Neural cell (in vitro differentiated cells): ENCODE measurements around the gene MIAT. TPM values are rescaled to one million over a fixed set of nuclear protein-coding genes. Genes with fewer than 3 reads are reported as not detected.

Experiments
- H2AFZ ChIP-seq: fragments of 200-600, 300-800 bp; sonication (generic), shearing (Covaris generic); 2 replicates; pipeline ENCODE4 v1.6.0; 2014; ENCODE audit warnings: low read depth, mild to moderate bottlenecking, antibody characterized with exemption, low read length, moderate library complexity
- H3F3A ChIP-seq: fragments of 200-600 bp; shearing (Covaris generic); 2 replicates; pipeline ENCODE4 v1.6.1; 2016; ENCODE audit warnings: mild to moderate bottlenecking, moderate library complexity, mixed read lengths, antibody characterized with exemption, low read length; ENCODE audit not compliant: insufficient read depth, poor library complexity, severe bottlenecking
- H3K27ac ChIP-seq: fragments of 200-600, 300-800 bp; sonication (generic), shearing (Covaris generic); 2 replicates; pipeline ENCODE4 v1.5.1; 2014; ENCODE audit warnings: mild to moderate bottlenecking, low read length, moderate library complexity
- H3K27me3 ChIP-seq: fragments of 300-800, 200-600 bp; sonication (generic), shearing (Covaris generic); 2 replicates; pipeline ENCODE4 v1.6.0; 2014; ENCODE audit warnings: mild to moderate bottlenecking, low read depth, low read length, moderate library complexity; ENCODE audit not compliant: insufficient read depth
- H3K36me3 ChIP-seq: fragments of 300-800, 200-600 bp; sonication (generic), shearing (Covaris generic); 2 replicates; pipeline ENCODE4 v1.5.1; 2014; ENCODE audit warnings: mild to moderate bottlenecking, antibody characterized with exemption, low read length, moderate library complexity; ENCODE audit not compliant: insufficient read depth
- H3K4me2 ChIP-seq: fragments of 300-800, 200-600 bp; sonication (generic), shearing (Covaris generic); 2 replicates; pipeline ENCODE4 v1.6.0; 2014; ENCODE audit warnings: mild to moderate bottlenecking, low read length
- H3K4me3 ChIP-seq: fragments of 300-800, 200-600 bp; sonication (generic), shearing (Covaris generic); 2 replicates; pipeline ENCODE4 v1.5.1; 2014; ENCODE audit warnings: mild to moderate bottlenecking, low read length, moderate library complexity
- H3K79me2 ChIP-seq: fragments of 200-600 bp; shearing (Covaris generic); replicated peaks from 2 replicates; pipeline ENCODE4 v1.6.0; 2014; ENCODE audit warnings: mild to moderate bottlenecking, low read length, moderate library complexity; ENCODE audit not compliant: insufficient read depth
- H3K9ac ChIP-seq: fragments of 300-800, 200-600 bp; sonication (generic), shearing (Covaris generic); 2 replicates; pipeline ENCODE4 v1.6.1; 2016; ENCODE audit warnings: mild to moderate bottlenecking, low read length, mixed read lengths
- H3K9me2 ChIP-seq: fragments of 200-600 bp; shearing (Covaris generic); 2 replicates; pipeline ENCODE4 v1.6.1; 2016; ENCODE audit warnings: mild to moderate bottlenecking, low read length, mixed read lengths; ENCODE audit not compliant: insufficient read depth
- H3K9me3 ChIP-seq: fragments of 200-600, 300-800 bp; sonication (generic), shearing (Covaris generic); 2 replicates; pipeline ENCODE4 v1.6.1; 2016; ENCODE audit warnings: mild to moderate bottlenecking, mixed run types, low read length, moderate library complexity, mixed read lengths
- H4K20me1 ChIP-seq: fragments of 200-600 bp; shearing (Covaris generic); 2 replicates; pipeline ENCODE4 v1.6.1; 2016; ENCODE audit warnings: mild to moderate bottlenecking, mixed run types; ENCODE audit not compliant: insufficient read depth
- CTCF ChIP-seq: fragments of 450-650 bp; IDR thresholded peaks from 2 replicates; pipeline ENCODE4 v1.5.1; 2014; ENCODE audit warnings: antibody characterized with exemption, mild to moderate bottlenecking, moderate library complexity; ENCODE audit not compliant: poor library complexity, severe bottlenecking
- EP300 ChIP-seq: fragments of 450-650 bp; conservative IDR thresholded peaks from 2 replicates; pipeline ENCODE4 v1.6.1; 2014; ENCODE audit warnings: antibody characterized with exemption, mild to moderate bottlenecking, moderate library complexity; ENCODE audit not compliant: poor library complexity, severe bottlenecking
- EZH2 ChIP-seq: fragments of 200-600, 300-800 bp; shearing (Covaris generic), sonication (generic); IDR thresholded peaks from 2 replicates; pipeline ENCODE4 v1.6.1; 2014; ENCODE audit warnings: antibody characterized with exemption, low read length, borderline replicate concordance, mild to moderate bottlenecking; ENCODE audit not compliant: insufficient read depth, poor library complexity, severe bottlenecking
- MXI1 ChIP-seq: fragments of 450-650 bp; conservative IDR thresholded peaks from 2 replicates; pipeline ENCODE4 v1.6.1; 2014; ENCODE audit warnings: antibody characterized with exemption, mild to moderate bottlenecking; ENCODE audit not compliant: poor library complexity, severe bottlenecking
- POLR2AphosphoS5 ChIP-seq: IDR thresholded peaks from 2 replicates; pipeline ENCODE4 v1.6.1; 2012
- RAD21 ChIP-seq: fragments of 450-650 bp; conservative IDR thresholded peaks from 2 replicates; pipeline ENCODE4 v1.6.1; 2014; ENCODE audit warnings: antibody characterized with exemption, mild to moderate bottlenecking, moderate library complexity
- SMC3 ChIP-seq: fragments of 450-650 bp; conservative IDR thresholded peaks from 2 replicates; pipeline ENCODE4 v1.6.1; 2014; ENCODE audit warnings: antibody characterized with exemption, mild to moderate bottlenecking, moderate library complexity; ENCODE audit not compliant: poor library complexity
- TAF1 ChIP-seq: IDR thresholded peaks from 2 replicates; pipeline ENCODE4 v1.6.1; 2012; ENCODE audit warnings: low read depth
- polyA plus RNA-seq: library from polyadenylated mRNA; depleted of rRNA; stranded (reverse); fragments of >200 nt; gene quantifications from 2 replicates; pipeline ENCODE4 v1.2.3, GENCODE V29; 2014
- TF ChIP-seq, protein P1 (sequence below): IDR thresholded peaks from 2 replicates; pipeline ENCODE4 v1.6.1; 2012; ENCODE audit warnings: borderline replicate concordance

MIAT gene
- polyA plus RNA-seq, 1 donor from 2014 or later = 529 TPM

GRCh38 chr22:26718905-26719304 lies 61.5 kb downstream of the MIAT start:
- Histone ChIP-seq H3K4me3 (no peak overlapping the region), H3K27me3 (no peaks in the 10 kb centered on the region), H3K79me2 (no peaks in the 10 kb centered on the region), H3K9me3 (no peaks in the 10 kb centered on the region), H3F3A (no peaks in the 10 kb centered on the region), H4K20me1 (no peaks in the 10 kb centered on the region), H3K4me2 (no peak overlapping the region), H2AFZ (no peak overlapping the region), H3K36me3 (no peaks in the 10 kb centered on the region), H3K27ac (no peak overlapping the region), H3K9ac (no peak overlapping the region), H3K9me2 (no peaks in the 10 kb centered on the region)
- no peak for TF ChIP-seq POLR2AphosphoS5
- TF ChIP-seq RAD21 = no peak

- H3K9ac ChIP-seq = no peak overlapping the region
- H3K9me2 ChIP-seq = no peaks in the 10 kb centered on the region
- no peaks in the 10 kb centered on the region for H3K79me2 ChIP-seq
- no peaks in the 10 kb centered on the region for H3K36me3 ChIP-seq
- H3K9me3 ChIP-seq = no peaks in the 10 kb centered on the region
- H4K20me1 ChIP-seq = no peaks in the 10 kb centered on the region
- no peaks in the 10 kb centered on the region for H3K27me3 ChIP-seq
- H2AFZ ChIP-seq = no peak overlapping the region
- TF ChIP-seq MXI1 (no peak), SMC3 (no peak), EZH2 (no peak), RAD21 (no peak), EP300 (no peak), TAF1 (no peak), CTCF (no peak), POLR2AphosphoS5 (no peak)
- TF ChIP-seq, protein P1, sequence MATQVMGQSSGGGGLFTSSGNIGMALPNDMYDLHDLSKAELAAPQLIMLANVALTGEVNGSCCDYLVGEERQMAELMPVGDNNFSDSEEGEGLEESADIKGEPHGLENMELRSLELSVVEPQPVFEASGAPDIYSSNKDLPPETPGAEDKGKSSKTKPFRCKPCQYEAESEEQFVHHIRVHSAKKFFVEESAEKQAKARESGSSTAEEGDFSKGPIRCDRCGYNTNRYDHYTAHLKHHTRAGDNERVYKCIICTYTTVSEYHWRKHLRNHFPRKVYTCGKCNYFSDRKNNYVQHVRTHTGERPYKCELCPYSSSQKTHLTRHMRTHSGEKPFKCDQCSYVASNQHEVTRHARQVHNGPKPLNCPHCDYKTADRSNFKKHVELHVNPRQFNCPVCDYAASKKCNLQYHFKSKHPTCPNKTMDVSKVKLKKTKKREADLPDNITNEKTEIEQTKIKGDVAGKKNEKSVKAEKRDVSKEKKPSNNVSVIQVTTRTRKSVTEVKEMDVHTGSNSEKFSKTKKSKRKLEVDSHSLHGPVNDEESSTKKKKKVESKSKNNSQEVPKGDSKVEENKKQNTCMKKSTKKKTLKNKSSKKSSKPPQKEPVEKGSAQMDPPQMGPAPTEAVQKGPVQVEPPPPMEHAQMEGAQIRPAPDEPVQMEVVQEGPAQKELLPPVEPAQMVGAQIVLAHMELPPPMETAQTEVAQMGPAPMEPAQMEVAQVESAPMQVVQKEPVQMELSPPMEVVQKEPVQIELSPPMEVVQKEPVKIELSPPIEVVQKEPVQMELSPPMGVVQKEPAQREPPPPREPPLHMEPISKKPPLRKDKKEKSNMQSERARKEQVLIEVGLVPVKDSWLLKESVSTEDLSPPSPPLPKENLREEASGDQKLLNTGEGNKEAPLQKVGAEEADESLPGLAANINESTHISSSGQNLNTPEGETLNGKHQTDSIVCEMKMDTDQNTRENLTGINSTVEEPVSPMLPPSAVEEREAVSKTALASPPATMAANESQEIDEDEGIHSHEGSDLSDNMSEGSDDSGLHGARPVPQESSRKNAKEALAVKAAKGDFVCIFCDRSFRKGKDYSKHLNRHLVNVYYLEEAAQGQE = no peak
- no peak overlapping the region for H3K27ac ChIP-seq
- H3F3A ChIP-seq = no peaks in the 10 kb centered on the region
- no peak overlapping the region for H3K4me2 ChIP-seq
- no peak overlapping the region for H3K4me3 ChIP-seq
Observed at GRCh38 chr22:26722159-26722558, 64.8 kb downstream of the MIAT start.

- Histone ChIP-seq H3K27ac (no peak overlapping the region), H3K36me3 (no peaks in the 10 kb centered on the region), H3K4me3 (no peak overlapping the region), H3K4me2 (no peak overlapping the region), H3K79me2 (no peaks in the 10 kb centered on the region), H3F3A (no peaks in the 10 kb centered on the region), H3K9me2 (no peaks in the 10 kb centered on the region), H3K9me3 (no peaks in the 10 kb centered on the region), H2AFZ (no peak overlapping the region), H3K9ac (no peak overlapping the region), H4K20me1 (no peaks in the 10 kb centered on the region), H3K27me3 (no peaks in the 10 kb centered on the region)
- TF ChIP-seq, protein P1 = no peak
- no peak for TF ChIP-seq CTCF
- no peak for TF ChIP-seq MXI1
- TF ChIP-seq SMC3 = no peak
- no peak for TF ChIP-seq EP300
- TF ChIP-seq POLR2AphosphoS5 = no peak
- TF ChIP-seq TAF1 = no peak
- no peak for TF ChIP-seq RAD21
- TF ChIP-seq EZH2 = no peak
Observed at GRCh38 chr22:26724414-26724813, 67.0 kb downstream of the MIAT start.
